Measurements from ENCODE around the gene CBX7. TPM values are rescaled to one million over a fixed set of nuclear protein-coding genes. Genes with fewer than 3 reads are reported as not detected.
A peak's percentile ranks its signal among the peaks of the same experiment; 100 is the strongest.

The CBX7 gene
- total RNA-seq, 1 experiment from 2014 or later: 3.7 TPM

DNA sequence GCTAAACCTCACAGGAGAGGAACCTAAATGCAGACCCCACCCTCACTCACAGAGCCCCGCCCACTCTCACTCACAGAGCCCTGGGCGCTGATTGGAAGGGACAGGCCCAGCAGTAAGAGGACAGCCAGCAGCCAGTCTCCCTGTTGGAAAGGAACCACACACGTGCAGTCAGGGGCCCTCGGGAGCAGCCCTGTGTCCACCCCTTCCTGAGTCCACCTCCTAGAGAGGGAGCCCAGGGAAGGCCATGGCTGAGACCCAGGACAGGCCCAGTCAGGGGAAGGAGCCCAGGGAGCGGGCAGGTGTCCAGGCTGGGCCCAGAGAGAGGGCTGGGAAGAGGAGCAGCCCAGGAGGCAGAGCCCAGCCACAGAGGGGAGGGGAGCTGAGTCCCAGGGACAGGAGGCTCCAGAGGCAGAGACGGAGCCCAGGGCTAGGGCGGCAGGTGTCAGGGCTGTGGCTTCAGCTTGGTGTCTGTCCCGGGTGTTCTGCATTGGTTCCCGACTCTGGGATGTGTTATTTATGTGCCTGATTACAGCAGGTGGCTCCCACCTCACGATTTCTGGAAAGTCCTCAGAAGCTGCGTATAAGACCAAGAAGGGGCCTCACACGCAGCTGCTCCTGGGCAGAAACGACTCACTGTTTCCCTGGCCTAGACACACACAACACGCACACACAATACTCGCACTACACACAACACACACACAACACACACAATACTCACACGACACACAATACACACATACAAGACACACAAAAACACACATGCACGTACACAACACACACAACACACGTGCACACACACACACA is 64.4 kb downstream of the CBX7 start:
- Mint-ChIP-seq H3K4me3 (peak overlapping the region in 1 of 2 experiments; percentile 60; a peak in 3 of 5 replicates), H3K36me3 (ENCODE audit: insufficient read depth in 1 of 3, low read depth in 3 of 3) (no peaks in the 10 kb centered on the region), H3K4me1 (peaks cover 7 to 23% of the 10 kb centered on the region in 2 experiments), H3K27ac (peak overlapping the region in 1 of 3 experiments; percentile 9; a peak in 1 of 7 replicates), H3K27me3 (ENCODE audit: low read depth) (peaks cover 13% of the 10 kb centered on the region), H3K9me3 (no peaks in the 10 kb centered on the region; a peak in 1 of 5 replicates)
- Histone ChIP-seq H3K4ac (ENCODE audit: low read depth, low read length) (no peak overlapping the region; the same call in 1 of the 2 replicates), H3K4me1 (ENCODE audit: insufficient read depth, low read length) (peaks cover 4% of the 10 kb centered on the region; the same call in 1 of the 2 replicates), H3K18ac (ENCODE audit: insufficient read length, low read depth, low read length) (peak overlapping the region; percentile 52), H4K5ac (ENCODE audit: insufficient read length, low read depth, low read length) (no peak overlapping the region), H3K9ac (ENCODE audit: extremely low read depth, insufficient read length, low read length) (no peak overlapping the region), H3K14ac (ENCODE audit: insufficient read depth, low read length) (no peak overlapping the region; the same call in 1 of the 2 replicates), H2AK5ac (ENCODE audit: insufficient read length, low read length) (no peak overlapping the region), H3K9me3 (ENCODE audit: control insufficient read depth, low read depth, low read length) (no peaks in the 10 kb centered on the region), H3K79me2 (ENCODE audit: insufficient read depth, low read length) (0 out of 2 replicates have a peak, but pooled peaks cover 2% of the 10 kb centered on the region), H2BK120ac (ENCODE audit: low read depth, low read length, poor library complexity, severe bottlenecking) (no peak overlapping the region), H3K27me3 (ENCODE audit: insufficient read depth, low read length) (no peaks in the 10 kb centered on the region), H3T11ph (ENCODE audit: low read length) (no peak overlapping the region), H4K20me1 (ENCODE audit: control insufficient read depth, insufficient read depth, insufficient read length) (peaks cover 2% of the 10 kb centered on the region), H3K27ac (ENCODE audit: insufficient read length, low read depth, low read length) (no peak overlapping the region), H2BK20ac (ENCODE audit: low read depth, low read length, poor library complexity, severe bottlenecking) (no peak overlapping the region), H3K4me2 (ENCODE audit: insufficient read depth, insufficient read length, low read length) (no peak overlapping the region), H2AFZ (ENCODE audit: low read length) (no peak overlapping the region), H3K23ac (ENCODE audit: insufficient read length, low read depth, low read length) (no peak overlapping the region), H2BK15ac (ENCODE audit: low read depth, low read length) (peak overlapping the region; percentile 0; the same call in 1 of the 2 replicates), H3K23me2 (ENCODE audit: insufficient read length, low read depth, low read length, poor library complexity, severe bottlenecking) (no peaks in the 10 kb centered on the region), H3K56ac (ENCODE audit: insufficient read length, low read depth, low read length) (no peak overlapping the region), H4K8ac (replicated peaks; ENCODE audit: insufficient read length, low read depth, low read length) (no peak overlapping the region), H2BK5ac (ENCODE audit: insufficient read length, low read length) (no peak overlapping the region), H2BK12ac (ENCODE audit: insufficient read length, low read depth, low read length) (no peak overlapping the region), H3K79me1 (ENCODE audit: insufficient read depth, low read depth, low read length, poor library complexity, severe bottlenecking) (no peaks in the 10 kb centered on the region), H4K91ac (ENCODE audit: insufficient read length, low read depth, low read length) (no peak overlapping the region)
- WGBS (ENCODE audit: extremely low coverage, insufficient read length, low lambda C conversion rate): 100% methylated on average over 4 of the region's 18 CpGs
- peak; percentile 78 for DNase-seq
- TF ChIP-seq, protein P1, sequence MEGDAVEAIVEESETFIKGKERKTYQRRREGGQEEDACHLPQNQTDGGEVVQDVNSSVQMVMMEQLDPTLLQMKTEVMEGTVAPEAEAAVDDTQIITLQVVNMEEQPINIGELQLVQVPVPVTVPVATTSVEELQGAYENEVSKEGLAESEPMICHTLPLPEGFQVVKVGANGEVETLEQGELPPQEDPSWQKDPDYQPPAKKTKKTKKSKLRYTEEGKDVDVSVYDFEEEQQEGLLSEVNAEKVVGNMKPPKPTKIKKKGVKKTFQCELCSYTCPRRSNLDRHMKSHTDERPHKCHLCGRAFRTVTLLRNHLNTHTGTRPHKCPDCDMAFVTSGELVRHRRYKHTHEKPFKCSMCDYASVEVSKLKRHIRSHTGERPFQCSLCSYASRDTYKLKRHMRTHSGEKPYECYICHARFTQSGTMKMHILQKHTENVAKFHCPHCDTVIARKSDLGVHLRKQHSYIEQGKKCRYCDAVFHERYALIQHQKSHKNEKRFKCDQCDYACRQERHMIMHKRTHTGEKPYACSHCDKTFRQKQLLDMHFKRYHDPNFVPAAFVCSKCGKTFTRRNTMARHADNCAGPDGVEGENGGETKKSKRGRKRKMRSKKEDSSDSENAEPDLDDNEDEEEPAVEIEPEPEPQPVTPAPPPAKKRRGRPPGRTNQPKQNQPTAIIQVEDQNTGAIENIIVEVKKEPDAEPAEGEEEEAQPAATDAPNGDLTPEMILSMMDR (conservative IDR thresholded peaks at IDR 0.05): no peak

All from H9 (cell line).